HG02852 (cell line): ENCODE measurements around the gene HOXA13.

Experiments
- ATAC-seq: cut with Tn5 transposase; IDR thresholded peaks from one replicate; pipeline ENCODE4 v1.9.1; 2021; ENCODE audit warnings: mild to moderate bottlenecking, moderate library complexity; ENCODE audit not compliant: unreplicated experiment

The HOXA13 gene

DNA sequence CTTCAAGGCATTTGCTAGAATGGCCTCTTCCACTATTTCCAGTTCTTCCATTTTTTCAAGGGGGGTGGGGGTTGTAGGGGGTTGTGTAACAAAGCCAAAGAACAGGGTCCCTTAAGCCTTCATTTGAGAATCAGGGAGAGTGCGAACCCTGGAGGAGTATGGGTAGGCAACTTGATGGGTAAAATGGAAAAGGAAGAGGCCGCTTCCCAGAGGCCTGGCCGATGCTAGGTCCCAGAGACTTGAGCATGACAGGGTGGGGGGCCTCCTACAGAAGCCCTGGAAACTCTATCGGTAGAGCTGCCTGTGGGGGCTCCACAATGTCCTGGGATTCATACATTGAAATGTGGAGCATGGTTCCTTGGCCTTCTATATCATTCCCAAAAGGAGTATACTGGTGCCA, 9.1 kb upstream of the HOXA13 start:
- ATAC-seq = no peak

DNA sequence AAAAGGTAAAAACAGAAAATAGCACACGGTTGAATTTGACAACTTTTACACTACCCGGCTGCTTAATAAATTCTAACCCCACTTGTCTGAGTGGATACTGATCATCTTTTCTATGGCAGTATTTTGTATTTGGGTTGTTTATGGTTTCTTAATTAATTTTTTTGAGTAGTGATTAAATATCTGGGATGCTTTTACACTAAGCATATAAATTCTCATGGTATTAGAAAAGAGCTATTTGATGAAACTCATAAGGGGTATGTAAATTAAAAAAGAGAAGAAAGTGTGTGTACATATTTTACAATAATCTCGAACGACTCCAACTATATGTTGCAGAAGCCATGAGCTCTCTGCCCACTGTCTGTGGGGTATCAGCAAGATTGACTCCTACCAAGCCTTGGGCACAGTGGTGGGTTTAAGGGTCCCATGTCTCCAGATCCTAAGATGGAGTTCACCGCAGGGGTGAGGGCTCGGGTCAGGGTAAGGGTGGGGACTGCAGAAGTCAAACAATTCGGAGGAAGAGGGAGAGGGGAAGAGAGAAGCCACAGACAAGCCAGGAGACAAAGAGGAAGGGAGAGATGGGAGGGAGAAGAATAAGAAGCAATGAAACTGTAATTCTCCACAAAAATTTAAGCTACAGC, 7.6 kb upstream of the HOXA13 start:
- ATAC-seq = no peak

DNA sequence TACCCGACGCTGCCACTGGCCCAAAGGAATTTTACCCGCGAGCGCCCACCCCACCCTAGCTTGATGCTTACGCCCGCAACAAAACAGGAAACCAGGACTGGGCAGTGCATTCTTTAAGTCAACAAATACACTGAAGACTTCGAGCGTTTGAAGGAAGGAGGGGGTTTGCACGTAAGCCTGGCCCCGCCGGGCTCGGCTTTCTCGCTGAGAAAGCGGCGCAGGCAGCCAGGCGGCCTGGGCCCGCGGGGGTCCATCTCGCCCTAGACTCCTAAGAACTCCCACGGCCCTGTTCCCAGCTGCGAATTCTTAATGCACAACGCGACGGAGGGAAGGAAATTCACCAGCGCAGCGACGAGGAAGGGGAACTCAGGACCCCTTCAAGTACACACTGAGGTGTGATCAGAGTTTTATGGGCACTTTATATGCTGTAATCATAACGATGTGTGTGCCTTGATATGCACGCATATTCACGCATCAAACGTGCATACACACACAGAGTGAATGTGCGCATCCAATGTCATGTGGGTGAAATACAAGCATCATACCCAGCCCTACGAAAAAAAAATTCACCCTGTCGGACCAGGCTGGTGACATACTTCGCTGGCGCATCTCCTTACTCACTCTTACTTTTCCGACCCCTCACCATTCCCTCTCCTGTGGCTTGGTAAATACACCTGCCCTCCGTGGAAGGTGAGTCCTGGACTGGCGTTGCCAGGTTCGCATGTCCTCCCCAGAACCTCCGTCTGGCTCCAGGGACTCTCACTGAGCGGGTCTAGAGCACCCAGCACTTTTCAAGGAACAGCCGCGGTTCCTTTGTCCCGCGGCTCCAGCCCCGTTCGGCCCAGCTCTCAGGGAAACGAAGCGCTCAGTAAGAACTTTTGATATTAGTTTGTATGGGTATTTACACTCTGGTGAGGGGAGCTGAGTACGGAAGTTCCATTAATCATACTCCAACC, 5.7 kb upstream of the HOXA13 start:
- ATAC-seq = no peak

DNA sequence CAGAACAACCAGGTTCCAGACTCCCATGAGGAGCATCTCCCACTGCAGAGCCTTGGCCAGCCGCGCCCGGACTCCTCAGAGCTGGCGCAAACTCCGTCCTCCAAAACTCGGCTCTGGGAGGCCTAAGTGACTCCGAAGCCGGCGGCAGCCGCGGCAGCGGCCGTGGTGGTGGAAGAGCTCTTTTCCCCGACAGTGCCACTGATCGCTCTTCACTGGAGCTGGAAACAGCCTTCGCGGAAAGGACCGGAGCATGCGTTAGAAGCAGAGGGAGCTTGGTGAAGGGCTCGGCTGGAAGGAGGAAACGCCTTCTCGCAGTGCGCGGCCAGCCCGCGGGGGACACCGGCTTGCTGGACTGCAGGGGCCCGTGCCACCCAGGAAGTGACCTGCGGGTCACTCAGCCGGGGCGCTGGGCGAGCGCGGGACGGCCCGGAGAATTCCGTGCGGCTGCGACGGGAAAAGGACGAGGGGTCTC, 5.0 kb upstream of the HOXA13 start:
- ATAC-seq = no peak

DNA sequence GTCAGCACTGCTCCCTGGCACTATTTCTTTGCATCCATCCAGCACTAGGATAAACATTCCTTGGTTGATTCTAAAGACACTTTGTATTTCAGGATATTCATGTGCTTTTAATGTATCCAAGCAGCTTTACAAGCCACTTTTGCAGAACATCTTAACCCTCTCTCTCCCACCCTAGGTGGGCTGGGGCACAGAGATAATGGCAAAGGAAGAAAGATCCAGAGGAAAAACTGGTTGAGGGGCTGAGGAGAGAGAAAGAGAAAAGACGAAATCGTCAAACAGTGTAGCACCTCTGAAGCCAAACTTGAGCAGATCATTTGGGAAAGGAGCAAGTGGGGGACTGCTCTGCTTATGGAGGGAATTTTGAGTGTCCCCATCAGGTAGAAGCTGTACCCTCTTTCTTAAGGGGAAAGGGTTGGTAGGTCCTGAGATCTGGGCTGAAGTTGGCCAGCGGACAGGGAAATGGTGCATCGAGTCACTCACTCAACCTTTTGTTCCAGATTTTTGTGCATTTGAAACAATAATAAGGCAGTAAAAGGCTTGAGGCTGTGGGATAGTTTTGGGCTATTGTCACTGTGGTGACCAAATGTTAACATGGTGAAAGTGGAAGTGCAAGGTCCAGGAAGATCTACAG, 4.2 kb upstream of the HOXA13 start:
- no peak for ATAC-seq

DNA sequence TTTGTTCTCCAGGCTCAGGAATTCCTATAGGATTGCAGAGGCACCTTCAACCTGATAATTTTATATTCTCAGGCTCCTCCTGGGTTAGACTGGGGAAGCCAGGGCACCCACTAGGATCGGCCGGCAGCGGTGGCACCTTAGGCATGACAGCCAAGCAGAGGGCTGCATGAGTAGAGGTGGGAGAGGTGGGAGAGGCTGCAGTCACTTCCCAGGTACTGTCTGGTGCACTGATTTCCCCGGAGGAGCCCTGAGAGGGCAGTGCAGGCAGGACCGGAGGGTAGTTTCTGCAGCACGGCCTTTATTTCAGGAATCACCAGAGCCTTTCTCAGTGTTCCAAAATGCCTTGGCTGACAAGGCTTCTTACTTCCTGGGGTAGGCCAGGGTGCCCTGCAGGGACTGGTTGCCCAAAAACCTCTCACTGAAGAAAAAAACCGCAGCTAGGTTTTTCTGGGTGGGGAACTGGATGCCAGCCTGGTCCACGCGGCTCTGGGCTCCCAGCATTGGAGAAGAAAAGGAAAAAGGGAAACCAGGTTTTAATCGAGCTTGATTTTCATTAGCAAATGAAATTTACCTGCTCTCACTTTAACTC, 3.6 kb upstream of the HOXA13 start:
- no peak for ATAC-seq

DNA sequence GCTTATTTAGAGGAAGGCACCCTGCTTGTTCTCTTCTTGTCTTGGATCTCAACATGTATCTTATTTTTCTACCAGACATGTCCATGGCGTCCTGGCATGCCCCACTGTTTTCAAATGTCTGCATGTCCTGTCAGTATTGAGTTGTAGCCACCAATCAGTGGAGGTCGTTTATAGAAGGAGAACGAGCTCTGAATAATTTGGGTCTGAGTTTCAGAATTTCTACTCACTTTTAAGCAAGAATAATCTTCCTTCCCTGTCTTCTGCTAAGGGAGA, 2.9 kb upstream of the HOXA13 start:
- ATAC-seq = no peak

DNA sequence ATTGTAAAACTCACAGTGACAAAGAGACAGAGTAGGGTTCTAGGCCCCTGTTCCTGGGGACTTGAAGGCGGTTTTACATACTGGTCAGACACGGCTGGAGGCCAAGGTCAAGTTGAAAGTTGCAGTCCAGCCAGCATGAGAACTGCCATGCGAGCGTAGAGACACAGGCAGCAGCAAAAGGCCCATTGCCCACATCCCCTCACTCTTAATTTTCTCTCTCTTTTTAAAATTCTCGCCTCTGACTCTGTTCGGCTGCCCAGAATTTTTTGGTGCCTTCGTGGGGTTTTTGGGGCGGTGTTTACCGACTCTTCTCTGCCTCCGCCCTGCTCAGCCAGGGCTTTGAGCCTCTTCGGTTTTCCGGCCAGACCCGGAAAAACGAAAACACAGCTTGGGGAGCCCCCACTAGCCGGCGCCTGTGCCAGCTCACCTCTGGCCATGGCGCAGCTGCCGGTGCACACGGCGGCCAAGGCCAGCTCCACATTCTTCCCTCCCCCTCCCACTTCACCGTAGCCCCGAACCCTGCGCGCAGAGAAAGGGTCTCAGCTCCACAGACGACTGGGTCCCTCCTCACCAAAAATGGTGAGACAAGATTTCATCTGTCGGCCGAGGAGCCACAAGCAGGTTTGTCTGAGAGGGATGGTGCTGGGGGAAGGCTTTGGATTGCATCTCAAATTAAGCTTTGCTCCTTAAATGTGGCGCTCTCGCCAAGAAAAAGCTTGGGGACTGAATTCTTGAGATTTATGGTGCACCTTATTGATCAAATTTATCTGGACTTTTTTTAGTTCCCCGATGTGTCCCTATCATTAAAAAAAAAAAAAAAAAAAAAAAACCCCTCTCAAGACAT, 2.3 kb upstream of the HOXA13 start:
- ATAC-seq = no peak

DNA sequence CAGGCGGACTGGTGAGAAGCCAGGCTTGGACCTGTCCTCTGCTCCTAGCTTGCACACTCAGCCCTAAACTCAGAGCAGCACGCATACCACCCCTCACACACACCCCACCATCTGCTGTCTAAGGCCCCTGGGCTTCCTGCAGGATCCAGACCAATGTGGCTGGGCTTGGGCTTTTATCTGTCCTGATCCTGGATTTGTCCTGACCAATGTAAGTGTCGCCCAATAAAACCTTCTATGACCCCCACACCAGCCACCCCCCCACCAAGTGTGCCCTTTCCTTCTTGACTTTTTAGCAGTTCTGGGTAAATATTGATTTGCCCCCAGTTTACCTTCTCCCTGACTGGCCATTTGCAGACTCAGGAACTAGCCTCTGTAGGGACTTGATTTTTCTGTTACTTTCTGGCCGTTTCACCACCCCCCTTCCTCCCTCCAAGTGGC, 1.7 kb upstream of the HOXA13 start:
- no peak for ATAC-seq

DNA sequence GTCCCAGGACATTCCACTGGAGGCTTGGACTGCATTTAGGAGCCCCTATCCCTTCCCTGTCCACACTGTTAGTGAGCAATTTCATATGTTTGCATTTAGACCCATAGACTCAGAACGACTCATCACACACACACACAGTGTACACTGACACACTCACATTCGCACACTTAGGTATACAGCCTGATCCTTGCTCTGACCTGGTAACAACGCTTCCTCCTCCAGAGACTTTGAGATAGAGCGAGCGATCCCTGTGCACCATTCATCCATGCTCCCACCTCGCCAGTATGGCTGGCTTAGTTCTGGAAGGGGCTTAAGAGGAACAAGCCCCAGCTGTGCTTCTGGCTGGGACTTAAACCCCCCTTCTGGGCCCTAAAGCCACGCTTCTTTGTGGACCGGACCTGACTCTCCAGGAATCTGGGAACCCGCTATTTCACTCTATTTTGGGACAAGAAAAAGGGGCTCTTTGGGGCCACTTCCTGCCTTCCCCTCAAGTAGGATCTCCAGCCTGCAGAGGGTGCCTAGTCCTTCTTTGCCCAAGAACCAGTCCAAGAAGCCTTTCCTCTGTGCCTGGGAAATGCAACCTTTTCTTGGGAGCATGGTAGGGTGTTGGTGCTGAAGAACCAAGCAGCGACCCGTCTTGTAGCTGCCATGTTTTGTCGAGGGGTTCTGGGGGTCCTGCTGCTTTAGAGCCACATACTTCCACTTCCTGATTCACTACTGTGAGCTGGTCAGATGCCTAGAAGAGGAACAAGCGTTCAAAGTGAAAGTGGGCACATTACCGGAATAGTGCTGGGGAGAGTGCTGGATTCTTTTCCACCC, 1.1 kb upstream of the HOXA13 start:
- no peak for ATAC-seq

DNA sequence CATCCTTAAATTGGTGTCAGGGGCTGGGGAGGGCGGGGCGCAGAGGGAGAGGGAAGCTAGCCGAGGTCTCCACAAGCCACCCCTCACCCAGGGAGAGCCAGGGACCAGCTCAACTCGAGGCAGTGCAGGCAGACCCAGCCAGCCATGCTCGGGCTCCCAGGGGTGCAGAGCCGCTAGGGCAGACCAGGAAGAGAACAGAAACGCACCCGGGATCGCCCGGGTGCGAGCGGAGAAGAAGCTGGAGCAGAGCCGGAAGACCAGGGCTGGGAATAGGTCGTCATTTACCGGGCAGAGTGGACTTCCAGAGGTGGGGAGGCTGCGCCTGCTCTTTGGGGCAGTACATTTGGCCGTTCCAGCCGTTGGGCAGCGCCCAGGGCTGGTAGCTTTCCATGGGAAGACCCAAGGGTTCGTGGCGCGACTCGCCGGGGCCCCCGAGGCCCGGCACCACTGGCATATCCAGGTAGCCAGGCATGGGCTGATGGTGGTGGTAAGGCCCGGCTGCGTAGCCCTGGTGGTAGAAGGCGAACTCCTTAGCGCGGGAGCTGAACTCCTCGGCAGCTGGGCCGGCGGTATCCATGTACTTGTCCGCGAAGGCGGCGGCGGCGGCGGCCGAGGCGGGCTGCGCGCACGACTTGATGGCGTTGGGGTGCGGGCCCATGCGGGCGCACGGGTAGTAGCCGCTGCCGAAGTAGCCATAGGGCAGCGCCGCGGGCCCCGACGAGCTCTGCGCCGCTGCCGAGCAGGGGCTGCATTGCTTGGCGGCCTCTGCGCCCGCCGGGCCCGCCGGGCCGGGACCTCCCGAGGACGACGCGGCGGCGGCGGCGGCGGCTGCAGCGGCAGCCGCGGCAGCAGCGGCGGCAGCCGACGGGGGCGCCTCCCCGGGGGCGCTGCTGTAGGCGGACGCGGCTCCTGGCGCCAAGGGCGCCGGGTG, 755 bp downstream of the HOXA13 start:
- no peak for ATAC-seq

DNA sequence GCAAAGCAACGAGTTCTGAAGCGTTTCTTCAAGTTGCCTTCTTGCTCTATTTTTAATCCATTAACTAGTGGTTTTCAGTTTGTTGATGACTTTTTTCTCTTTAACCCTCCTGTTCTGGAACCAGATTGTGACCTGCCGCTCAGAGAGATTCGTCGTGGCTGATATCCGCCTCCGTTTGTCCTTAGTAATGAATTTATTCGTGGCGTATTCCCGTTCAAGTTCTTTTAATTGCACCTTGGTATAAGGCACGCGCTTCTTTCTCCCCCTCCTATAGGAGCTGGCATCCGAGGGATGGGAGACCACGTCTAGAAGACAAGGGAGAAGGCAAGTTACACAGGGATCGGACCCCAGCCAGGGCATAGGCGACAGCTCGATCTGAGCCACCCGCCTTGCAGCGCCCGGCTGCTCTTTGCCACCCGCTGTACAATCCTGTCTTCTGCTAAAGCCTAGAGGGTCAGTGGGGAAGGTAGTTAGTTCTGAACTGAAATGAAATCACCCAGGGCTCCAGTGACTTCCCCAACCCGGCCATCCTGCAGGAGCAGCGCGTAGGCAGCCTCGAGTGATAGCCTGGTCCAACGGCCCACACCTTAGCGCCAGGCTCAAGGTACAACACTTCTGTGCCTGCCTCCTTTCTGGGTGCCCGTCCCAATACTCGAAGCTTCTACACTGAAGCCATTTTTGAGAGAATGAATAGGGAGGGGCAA, 1.6 kb downstream of the HOXA13 start:
- ATAC-seq = no peak

DNA sequence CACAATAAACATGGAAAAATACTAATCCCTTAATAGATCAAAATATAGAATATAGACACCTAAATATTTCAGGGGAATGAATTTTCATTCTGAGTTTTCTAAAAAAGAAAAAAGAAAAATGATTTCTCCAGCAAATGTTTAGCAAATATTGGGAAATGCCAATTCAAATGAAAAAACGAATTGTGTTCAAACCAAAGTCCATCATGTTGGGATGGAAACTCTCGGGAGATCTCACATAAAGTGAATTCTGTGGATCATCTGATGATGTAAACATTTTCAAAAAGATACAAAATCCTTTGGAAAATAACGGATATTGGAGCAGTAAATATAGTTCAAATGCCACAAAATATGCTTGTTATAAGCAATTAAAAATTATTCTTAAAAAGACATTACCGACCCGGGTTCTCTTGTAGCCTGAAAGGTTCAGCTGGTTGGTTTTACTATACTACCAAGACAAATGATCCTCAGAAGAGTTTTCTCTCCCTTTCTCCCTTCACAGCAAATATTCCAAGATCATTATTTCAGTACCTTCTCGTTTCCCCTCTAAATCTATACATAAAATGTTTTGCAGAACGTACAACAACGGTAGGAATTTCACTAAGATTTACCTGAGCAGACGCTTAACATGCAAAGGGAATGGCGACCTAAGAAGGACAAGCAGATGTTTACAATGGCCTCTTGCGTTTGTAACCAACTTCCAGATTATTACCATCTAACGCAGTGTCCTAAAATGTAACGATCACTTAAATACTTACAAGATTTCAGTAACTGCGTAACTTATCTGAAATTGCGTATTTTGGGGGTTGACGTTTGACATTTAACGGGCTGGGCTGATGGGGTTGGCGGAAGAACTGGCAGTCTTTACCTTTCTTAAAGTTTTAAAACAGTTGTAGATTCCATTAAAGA, 2.5 kb downstream of the HOXA13 start:
- ATAC-seq = no peak

DNA sequence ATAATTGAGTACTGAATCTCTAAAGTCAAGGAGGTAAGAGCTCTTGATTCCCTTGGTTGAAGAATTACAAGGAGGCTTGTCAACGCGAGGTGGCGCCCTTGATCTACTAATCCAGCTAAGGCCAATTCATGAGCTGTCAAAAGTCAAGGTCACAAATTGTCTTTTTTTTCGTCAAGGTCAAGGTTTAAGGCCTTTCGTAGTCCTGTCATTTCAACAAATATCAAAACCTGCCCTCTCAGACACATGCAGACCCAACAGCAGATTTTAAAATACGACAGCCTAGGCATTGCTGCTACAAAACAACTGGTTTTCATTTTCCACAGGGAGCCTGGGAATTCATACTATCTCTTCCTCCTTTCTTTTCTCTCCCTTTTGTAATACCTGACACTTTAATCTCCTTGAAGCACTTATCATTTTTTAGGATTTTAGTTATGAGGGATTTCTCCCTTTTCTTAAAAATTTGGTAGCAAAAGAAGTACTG, 3.6 kb downstream of the HOXA13 start:
- ATAC-seq = no peak

DNA sequence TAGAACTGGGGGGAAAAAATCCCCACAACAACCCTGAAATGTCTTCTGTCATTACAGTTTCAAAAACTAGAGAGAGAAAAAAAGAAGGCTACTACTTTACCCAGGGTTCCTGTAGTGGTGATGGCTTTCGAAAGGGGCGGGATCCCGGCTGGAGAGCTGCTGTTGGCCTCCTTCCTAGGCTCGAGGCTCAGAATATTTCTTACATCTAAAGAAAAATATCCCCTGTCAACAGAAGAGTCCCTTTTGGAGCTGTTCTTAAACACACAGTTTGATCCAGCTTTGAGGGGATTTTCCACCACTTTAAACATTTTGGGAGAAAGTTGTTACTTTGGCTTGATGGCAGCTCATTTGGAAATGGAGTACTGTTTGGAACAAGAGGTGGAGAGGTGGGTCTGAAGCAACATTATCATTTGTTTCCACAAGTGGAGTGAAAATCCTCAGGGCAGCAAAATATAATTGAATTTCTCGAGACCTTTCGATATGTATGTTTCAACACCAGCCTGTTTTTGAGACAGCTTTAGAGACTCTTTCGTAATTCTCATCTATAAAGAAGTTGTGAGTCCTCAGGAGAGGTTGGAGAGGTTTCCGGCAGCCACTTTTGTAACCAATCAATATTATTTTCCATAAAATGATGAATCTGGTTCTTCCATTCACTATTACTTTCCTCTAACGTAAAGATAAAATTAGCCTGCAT, 5.1 kb downstream of the HOXA13 start:
- no peak for ATAC-seq

DNA sequence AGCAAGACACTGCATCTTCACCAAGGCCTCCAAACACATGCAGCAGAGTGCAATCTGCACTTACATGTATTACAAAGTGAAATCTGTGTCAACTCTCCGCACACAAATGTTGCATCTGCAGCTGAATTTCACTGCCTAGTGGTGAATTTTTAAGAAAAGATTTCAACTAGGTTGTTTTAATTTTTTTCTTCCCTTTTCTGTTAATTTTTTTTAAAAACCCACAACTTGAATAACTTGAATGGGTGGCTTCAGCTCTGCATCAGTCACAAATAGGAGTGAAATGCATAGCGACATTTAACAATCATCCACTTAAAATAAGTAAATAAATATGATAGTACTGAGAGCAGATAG, 5.9 kb downstream of the HOXA13 start:
- ATAC-seq = no peak
